ENCODE data around the gene CD14. TPM values are rescaled to one million over a fixed set of nuclear protein-coding genes. Genes with fewer than 3 reads are reported as not detected.

CD14 gene
- total RNA-seq, 1 experiment from 2014 or later: 0.79 TPM

GRCh38 chr5:140590861-140591260 lies 42.1 kb downstream of the CD14 start:
- CTCF ChIA-PET: interaction anchor here (0.7 to 2.0 kb wide), 3 partner anchors 10 to 43 kb away, joined by 3 to 8 read pairs (median 4); partner anchors contain the start of gene CD14
- H3K9me3 Mint-ChIP-seq (ENCODE audit: unreplicated experiment): no peaks in the 10 kb centered on the region

GRCh38 chr5:140588311-140589070 lies 44.5 kb downstream of the CD14 start:
- TF ChIP-seq CTCF (IDR thresholded peaks at IDR 0.05; ENCODE audit: unreplicated experiment): no peak
- intact Hi-C loops (cut with micrococcal nuclease): no loop called here
- no peaks in the 10 kb centered on the region for H3K9me3 Mint-ChIP-seq (ENCODE audit: unreplicated experiment)
- H3K27ac Mint-ChIP-seq (ENCODE audit: low read depth, unreplicated experiment): no peak overlapping the region
- no TSS peak for BruUV-seq (replicated peaks)
- DNase-seq (ENCODE audit: unreplicated experiment): no peak
- ChIA-PET CTCF (interaction anchor here (0.6 to 1.0 kb wide), 3 partner anchors 14 to 976 kb away, joined by 3 to 5 read pairs (median 4); no protein-coding TSS in a partner anchor), POLR2A (interaction anchor here (0.6 to 4.3 kb wide), 9 partner anchors 10 to 372 kb away, joined by 3 to 19 read pairs (median 4); partner anchors contain the start of genes APBB3, IK, NDUFA2 and SLC35A4)
- peaks cover 10% of the 10 kb centered on the region for H3K4me1 Mint-ChIP-seq (ENCODE audit: insufficient read depth, unreplicated experiment)
- no peaks in the 10 kb centered on the region for H3K27me3 Mint-ChIP-seq (ENCODE audit: insufficient read depth, unreplicated experiment)
- H3K36me3 Mint-ChIP-seq (ENCODE audit: insufficient read depth, unreplicated experiment): no peaks in the 10 kb centered on the region
- no peak overlapping the region for H3K4me3 Mint-ChIP-seq (ENCODE audit: unreplicated experiment)

More at GRCh38 chr5:140590861-140591260, 42.1 kb downstream of the CD14 start:
- Mint-ChIP-seq H3K36me3 (ENCODE audit: insufficient read depth, unreplicated experiment) (no peaks in the 10 kb centered on the region), H3K27me3 (ENCODE audit: insufficient read depth, unreplicated experiment) (no peaks in the 10 kb centered on the region), H3K4me3 (ENCODE audit: unreplicated experiment) (no peak overlapping the region), H3K4me1 (ENCODE audit: insufficient read depth, unreplicated experiment) (peaks cover 18% of the 10 kb centered on the region), H3K27ac (ENCODE audit: low read depth, unreplicated experiment) (peak overlapping the region; percentile 51)
- peak; percentile 66 for DNase-seq (ENCODE audit: unreplicated experiment)
- no peak for TF ChIP-seq CTCF (IDR thresholded peaks at IDR 0.05; ENCODE audit: unreplicated experiment)
- POLR2A ChIA-PET: interaction anchor here (1.5 to 4.3 kb wide), 3 partner anchors 26 to 57 kb away, joined by 3 to 19 read pairs (median 5); partner anchors contain the start of genes APBB3, IK, NDUFA2 and SLC35A4
- BruUV-seq (replicated peaks): no TSS peak
- intact Hi-C loops (cut with micrococcal nuclease): no loop called here

GRCh38 chr5:140587495-140587894 lies 45.5 kb downstream of the CD14 start:
- no peak overlapping the region for H3K27ac Mint-ChIP-seq (ENCODE audit: low read depth, unreplicated experiment)
- no peak for DNase-seq (ENCODE audit: unreplicated experiment)
- H3K4me1 Mint-ChIP-seq (ENCODE audit: insufficient read depth, unreplicated experiment): peaks cover 10% of the 10 kb centered on the region
- no TSS peak for BruUV-seq (replicated peaks)
- H3K9me3 Mint-ChIP-seq (ENCODE audit: unreplicated experiment): no peaks in the 10 kb centered on the region
- H3K36me3 Mint-ChIP-seq (ENCODE audit: insufficient read depth, unreplicated experiment): no peaks in the 10 kb centered on the region
- H3K27me3 Mint-ChIP-seq (ENCODE audit: insufficient read depth, unreplicated experiment): no peaks in the 10 kb centered on the region
- CTCF ChIA-PET: interaction anchor here (1.0 kb wide), 1 partner anchor 8 kb away, joined by 3 read pairs; no protein-coding TSS in a partner anchor
- TF ChIP-seq CTCF (IDR thresholded peaks at IDR 0.05; ENCODE audit: unreplicated experiment): no peak
- POLR2A ChIA-PET: no interaction called here
- H3K4me3 Mint-ChIP-seq (ENCODE audit: unreplicated experiment): no peak overlapping the region
- intact Hi-C loops (cut with micrococcal nuclease): no loop called here

Small RNAs within 50 kb of the gene (microRNA-seq; reads per million reads assigned to microRNA genes)
- not detected for gene MIR3655

Other genes with a start within 250 kb of the CD14 start
- gene ANKHD1, start 231.3 kb downstream of the CD14 start, total RNA-seq (2022): 142 and 146 TPM in 2 replicates
- gene EIF4EBP3, start 85.5 kb downstream of the CD14 start, total RNA-seq (2022): 25.3 and 35.3 TPM in 2 replicates
- 105 and 107 TPM in 2 replicates for gene SRA1, start 75.7 kb downstream of the CD14 start, total RNA-seq (2022)
- 22.7 and 28.1 TPM in 2 replicates for gene APBB3, start 68.6 kb downstream of the CD14 start, total RNA-seq (2022)
- gene SLC35A4, start 68.3 kb downstream of the CD14 start, total RNA-seq (2022): 84.0 and 119 TPM in 2 replicates
- gene TMCO6, start 6.3 kb upstream of the CD14 start, total RNA-seq (2022): 15.7 and 17.2 TPM in 2 replicates
- 63.2 and 82.2 TPM in 2 replicates for gene NDUFA2, start 14.5 kb upstream of the CD14 start, total RNA-seq (2022)
- gene IK, start 14.7 kb upstream of the CD14 start, total RNA-seq (2022): 128 and 160 TPM in 2 replicates
- 35.0 and 36.4 TPM in 2 replicates for gene WDR55, start 31.7 kb upstream of the CD14 start, total RNA-seq (2022)
- 4.3 and 5.1 TPM in 2 replicates for gene DND1, start 40.4 kb upstream of the CD14 start, total RNA-seq (2022)
- gene HARS1, start 58.2 kb upstream of the CD14 start, total RNA-seq (2022): 126 and 131 TPM in 2 replicates
- gene HARS2, start 58.3 kb upstream of the CD14 start, total RNA-seq (2022): 48.5 and 54.3 TPM in 2 replicates
- gene ZMAT2, start 67.3 kb upstream of the CD14 start, total RNA-seq (2022): 54.9 and 70.4 TPM in 2 replicates
- 0.07 TPM in 1 of 2 replicates, not detected in the other for gene PCDHA1, start 153.0 kb upstream of the CD14 start, total RNA-seq (2022)
- not detected in 2 replicates for gene PCDHA2, start 161.7 kb upstream of the CD14 start, total RNA-seq (2022)
- not detected in 2 replicates for gene PCDHA3, start 167.9 kb upstream of the CD14 start, total RNA-seq (2022)
- gene PCDHA4, start 173.9 kb upstream of the CD14 start, total RNA-seq (2022): 0.16 and 0.49 TPM in 2 replicates
- 0.12 and 0.22 TPM in 2 replicates for gene PCDHA5, start 188.4 kb upstream of the CD14 start, total RNA-seq (2022)
- 1.0 and 1.5 TPM in 2 replicates for gene PCDHA6, start 194.8 kb upstream of the CD14 start, total RNA-seq (2022)
- 0.40 and 0.69 TPM in 2 replicates for gene PCDHA7, start 201.1 kb upstream of the CD14 start, total RNA-seq (2022)
- gene PCDHA8, start 208.0 kb upstream of the CD14 start, total RNA-seq (2022): 0.25 TPM in 1 of 2 replicates, not detected in the other
- gene PCDHA9, start 215.2 kb upstream of the CD14 start, total RNA-seq (2022): 0.25 and 0.28 TPM in 2 replicates
- 0.15 and 0.16 TPM in 2 replicates for gene PCDHA10, start 222.7 kb upstream of the CD14 start, total RNA-seq (2022)
- gene PCDHA11, start 235.8 kb upstream of the CD14 start, total RNA-seq (2022): 0.27 and 0.49 TPM in 2 replicates
- 6.1 and 9.6 TPM in 2 replicates for gene PCDHA12, start 242.1 kb upstream of the CD14 start, total RNA-seq (2022)
- 0.33 and 0.74 TPM in 2 replicates for gene PCDHA13, start 248.9 kb upstream of the CD14 start, total RNA-seq (2022)